ENCODE data around the gene ERICH4.

The ERICH4 gene

GRCh38 chr19:41426116-41426841 is 16.7 kb upstream of the ERICH4 start:
- peaks cover 45 to 84% (median 57%) of the 10 kb centered on the region in 11 experiments for H3K36me3 ChIP-seq
- no peaks in the 10 kb centered on the region for H3K9me3 ChIP-seq (replicated peaks in 1 of 11)
- H3K4me3 ChIP-seq, result peak overlapping the region in 7 of 10 experiments; percentile 53 to 75 (median 66); a peak in 13 of 20 replicates
- H3K27ac ChIP-seq, result peak overlapping the region in 10 of 11 experiments; percentile 74 to 89 (median 84); a peak in 19 of 22 replicates
- H3K27me3 ChIP-seq, result no peaks in the 10 kb centered on the region
- peak overlapping the region; percentile 81 to 99 (median 95); a peak in 21 of 22 replicates for H3K4me2 ChIP-seq
- H3K4me1 ChIP-seq, result peaks cover 41 to 92% (median 75%) of the 10 kb centered on the region in 10 experiments
- TF ChIP-seq Cebpa-rat (IDR thresholded peaks at IDR 0.05), result no peak
- peak overlapping the region; percentile 70 to 94 (median 77) for H3K9ac ChIP-seq
- H4K20me1 ChIP-seq, result peaks cover 0 to 20% (median 0%) of the 10 kb centered on the region in 11 experiments; a peak in 3 of 22 replicates

DNA sequence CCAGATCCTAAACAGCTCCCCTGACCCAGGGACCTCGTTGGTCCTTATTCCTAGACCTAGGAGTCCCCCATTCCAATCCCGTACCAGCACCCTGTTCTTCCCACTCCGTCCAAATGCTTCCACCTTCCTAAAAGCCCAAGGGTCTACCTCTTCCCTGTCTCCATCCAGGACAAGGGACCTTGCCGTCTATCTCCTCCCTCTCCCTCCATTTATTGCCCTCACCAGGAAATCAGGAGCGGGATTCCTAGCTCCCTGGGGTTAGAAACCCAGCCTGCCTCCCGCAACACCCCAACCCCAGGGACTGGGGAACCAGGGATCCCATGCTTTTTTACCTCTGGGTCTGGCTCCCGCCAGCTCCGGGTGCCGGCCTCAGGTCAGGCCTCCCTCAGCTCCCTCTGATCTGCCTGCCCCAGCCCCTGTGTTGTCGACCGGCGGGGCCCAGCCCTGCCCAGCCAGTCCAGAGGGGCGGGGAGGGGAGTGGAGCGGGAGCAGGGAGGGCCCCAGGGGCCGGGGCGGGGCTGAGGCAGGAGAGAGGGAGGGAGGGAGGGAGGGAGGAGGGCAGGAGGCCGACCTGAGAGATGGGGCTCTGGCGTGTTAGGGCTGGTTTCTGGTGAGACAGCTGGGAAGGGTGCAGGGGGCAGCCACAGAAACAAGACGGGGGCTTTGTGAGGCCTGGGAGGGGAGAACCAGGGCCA is 15.9 kb upstream of the ERICH4 start, which contains the start of gene B3GNT8:
B3GNT8 (minus strand) TSS at position 423 of the 695 bp plus-strand sequence. CDS start 596 bp downstream, outside the sequence.
- Histone ChIP-seq H3K9me3 (replicated peaks in 1 of 11) (no peaks in the 10 kb centered on the region), H3K27me3 (no peaks in the 10 kb centered on the region), H3K4me3 (peak within 1 kb of the TSS; percentile 44 to 75 (median 60)), H3K36me3 (peaks cover 46 to 84% (median 55%) of the 10 kb centered on the region in 11 experiments), H3K4me1 (peaks cover 43 to 92% (median 74%) of the 10 kb centered on the region in 10 experiments), H3K9ac (peak within 1 kb of the TSS; percentile 70 to 94 (median 79)), H4K20me1 (peaks cover 0 to 25% (median 0%) of the 10 kb centered on the region in 11 experiments; a peak in 6 of 22 replicates), H3K27ac (peak within 1 kb of the TSS; percentile 76 to 89 (median 84)), H3K4me2 (peak within 1 kb of the TSS; percentile 91 to 99 (median 95))
- TF ChIP-seq Cebpa-rat (IDR thresholded peaks at IDR 0.05), result no peak

DNA sequence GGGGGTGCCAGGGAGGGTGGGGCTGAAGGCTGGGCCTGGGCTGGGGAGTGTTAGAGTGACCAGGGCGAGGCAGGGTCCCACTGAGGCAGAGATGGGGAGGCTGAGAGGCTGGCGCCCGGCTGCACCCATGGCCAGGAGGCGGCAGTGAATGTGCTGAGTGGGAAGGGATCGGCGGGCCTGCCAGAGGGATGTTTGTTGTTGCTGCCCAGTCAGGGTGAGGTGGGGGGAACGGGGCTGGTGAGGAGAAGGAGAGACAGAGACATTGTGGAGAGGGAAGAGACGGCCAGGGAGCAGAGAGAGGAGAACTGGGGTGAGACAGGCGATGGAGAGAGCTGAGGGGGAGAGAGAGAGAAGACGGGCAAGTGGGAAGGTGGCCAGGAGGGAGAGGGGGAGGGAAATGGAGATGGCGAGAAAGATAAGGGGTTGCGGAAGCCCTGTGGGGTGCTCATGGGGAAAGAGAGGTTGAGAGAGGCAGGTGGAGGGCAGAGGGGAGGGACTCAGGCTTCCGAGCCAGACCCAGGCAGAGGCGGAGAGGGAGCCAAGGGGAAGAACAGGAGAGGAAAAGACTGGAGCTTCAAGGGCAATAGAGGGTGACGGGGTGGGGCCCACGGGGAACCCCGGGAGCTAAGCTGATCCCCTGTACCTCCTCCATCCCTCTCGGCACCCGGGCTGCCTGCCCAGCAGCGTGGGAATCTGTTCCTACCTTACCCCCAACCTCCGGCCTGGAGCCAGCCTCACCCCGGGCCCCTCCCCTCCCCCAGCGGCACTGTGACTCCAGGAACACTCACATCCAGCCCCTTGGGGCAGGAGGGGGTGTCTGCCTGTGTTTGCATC is 15.1 kb upstream of the ERICH4 start:
- Histone ChIP-seq H3K9ac (peak overlapping the region; percentile 70 to 87 (median 79)), H3K27me3 (no peaks in the 10 kb centered on the region), H3K27ac (peak overlapping the region; percentile 76 to 89 (median 80)), H4K20me1 (peaks cover 0 to 25% (median 0%) of the 10 kb centered on the region in 11 experiments; a peak in 6 of 22 replicates), H3K4me2 (peak overlapping the region; percentile 91 to 97 (median 95)), H3K4me3 (peak overlapping the region; percentile 44 to 75 (median 60)), H3K36me3 (peaks cover 46 to 84% (median 55%) of the 10 kb centered on the region in 11 experiments), H3K4me1 (peaks cover 43 to 86% (median 73%) of the 10 kb centered on the region in 10 experiments), H3K9me3 (replicated peaks in 1 of 11) (no peaks in the 10 kb centered on the region)
- no peak for TF ChIP-seq Cebpa-rat (IDR thresholded peaks at IDR 0.05)

DNA sequence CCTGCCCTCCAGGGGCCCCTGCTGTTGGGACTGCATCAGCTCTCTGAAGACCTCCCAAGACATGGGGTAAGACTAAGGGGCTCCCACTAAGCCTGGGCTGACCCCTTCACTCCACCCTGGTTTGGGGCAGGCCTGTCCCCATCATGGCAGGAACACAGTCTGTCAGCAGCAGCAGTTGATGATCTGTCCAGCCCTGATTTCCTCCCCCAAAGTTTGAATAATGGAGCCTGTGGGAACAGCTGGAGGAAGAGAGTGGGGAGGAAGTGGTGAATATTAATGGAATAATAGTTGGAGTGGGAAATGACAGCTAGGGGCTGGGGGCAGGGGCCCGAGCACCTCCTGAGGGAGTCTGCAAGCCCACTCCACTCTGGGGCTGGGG is 14.5 kb upstream of the ERICH4 start:
- H3K9ac ChIP-seq, result peak overlapping the region; percentile 70 to 87 (median 79); a peak in 21 of 22 replicates
- H3K4me2 ChIP-seq, result peak overlapping the region; percentile 91 to 97 (median 95)
- H3K27ac ChIP-seq, result peak overlapping the region; percentile 76 to 89 (median 80)
- peaks cover 49 to 84% (median 57%) of the 10 kb centered on the region in 11 experiments for H3K36me3 ChIP-seq
- H3K4me3 ChIP-seq, result peak overlapping the region; percentile 44 to 75 (median 60); a peak in 19 of 20 replicates
- H3K9me3 ChIP-seq (replicated peaks in 1 of 11), result no peaks in the 10 kb centered on the region
- peaks cover 43 to 82% (median 72%) of the 10 kb centered on the region in 10 experiments for H3K4me1 ChIP-seq
- no peak for TF ChIP-seq Cebpa-rat (IDR thresholded peaks at IDR 0.05)
- peaks cover 0 to 25% (median 0%) of the 10 kb centered on the region in 11 experiments; a peak in 6 of 22 replicates for H4K20me1 ChIP-seq
- no peaks in the 10 kb centered on the region for H3K27me3 ChIP-seq

GRCh38 chr19:41430922-41431321 is 12.0 kb upstream of the ERICH4 start:
- Histone ChIP-seq H3K9me3 (replicated peaks in 1 of 11) (no peaks in the 10 kb centered on the region), H4K20me1 (peaks cover 0 to 13% (median 0%) of the 10 kb centered on the region in 11 experiments; a peak in 5 of 22 replicates), H3K36me3 (peaks cover 27 to 77% (median 38%) of the 10 kb centered on the region in 11 experiments), H3K27me3 (no peaks in the 10 kb centered on the region), H3K4me3 (no peak overlapping the region), H3K9ac (peak overlapping the region; percentile 7 to 62 (median 33); a peak in 16 of 22 replicates), H3K27ac (peak overlapping the region in 9 of 11 experiments; percentile 43 to 75 (median 62); a peak in 18 of 22 replicates), H3K4me1 (peaks cover 48 to 78% (median 69%) of the 10 kb centered on the region in 10 experiments), H3K4me2 (peak overlapping the region; percentile 46 to 96 (median 65))
- no peak for TF ChIP-seq Cebpa-rat (IDR thresholded peaks at IDR 0.05)

DNA sequence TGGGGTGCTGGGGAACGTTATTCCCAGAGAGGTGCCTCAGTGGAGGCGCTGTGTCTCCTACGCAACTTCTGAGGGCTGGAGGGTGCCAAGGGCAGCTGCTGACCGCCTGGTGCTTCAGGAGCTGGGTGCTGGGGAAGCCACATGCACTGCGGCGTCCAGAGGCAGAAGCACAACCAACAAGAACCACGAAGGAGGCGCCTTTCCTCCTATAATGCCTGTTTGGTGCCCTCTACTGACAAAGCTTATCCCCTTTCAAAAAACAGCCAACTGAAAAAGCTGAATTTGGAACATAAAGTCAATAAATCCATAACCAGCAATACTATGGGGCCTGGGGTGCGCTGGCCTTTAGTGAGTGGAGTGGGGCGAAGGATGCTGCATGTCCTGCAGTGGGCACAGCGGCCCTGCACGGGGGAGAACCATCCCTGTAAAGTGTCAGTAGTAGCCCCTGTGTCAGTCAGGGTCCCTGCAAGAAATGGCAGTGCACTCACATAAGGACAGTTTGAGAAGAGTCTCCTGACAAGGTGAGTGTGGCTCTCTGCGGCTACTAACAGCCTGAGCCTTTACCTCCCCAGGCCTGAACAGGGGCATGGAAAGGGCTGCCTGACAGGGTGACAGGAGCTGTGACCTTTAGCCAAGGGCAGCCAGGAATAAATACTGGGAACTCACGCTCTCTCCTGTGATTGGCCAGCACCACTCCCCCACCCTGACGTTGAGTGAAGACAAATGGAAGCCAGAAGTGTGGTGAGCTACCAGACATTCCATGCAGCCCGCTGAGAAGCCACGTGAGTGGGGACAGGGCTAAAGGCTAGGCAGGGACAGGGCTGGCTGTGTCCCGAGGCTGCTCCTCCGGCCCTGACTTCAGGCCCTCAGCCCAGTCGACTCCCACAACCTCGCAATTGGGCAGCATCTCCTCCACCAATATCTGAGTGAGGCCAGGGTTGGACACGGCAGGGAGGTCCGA is 11.2 kb upstream of the ERICH4 start:
- Histone ChIP-seq H3K36me3 (peaks cover 29 to 77% (median 41%) of the 10 kb centered on the region in 11 experiments), H3K9me3 (replicated peaks in 1 of 11) (no peaks in the 10 kb centered on the region), H3K4me3 (no peak overlapping the region), H3K27ac (peak overlapping the region in 9 of 11 experiments; percentile 43 to 75 (median 62); a peak in 18 of 22 replicates), H3K4me2 (peak overlapping the region; percentile 46 to 96 (median 65)), H4K20me1 (peaks cover 0 to 20% (median 0%) of the 10 kb centered on the region in 11 experiments; a peak in 5 of 22 replicates), H3K9ac (peak overlapping the region; percentile 7 to 62 (median 33); a peak in 16 of 22 replicates), H3K27me3 (no peaks in the 10 kb centered on the region), H3K4me1 (peaks cover 46 to 70% (median 62%) of the 10 kb centered on the region in 10 experiments)
- no peak for TF ChIP-seq Cebpa-rat (IDR thresholded peaks at IDR 0.05)

DNA sequence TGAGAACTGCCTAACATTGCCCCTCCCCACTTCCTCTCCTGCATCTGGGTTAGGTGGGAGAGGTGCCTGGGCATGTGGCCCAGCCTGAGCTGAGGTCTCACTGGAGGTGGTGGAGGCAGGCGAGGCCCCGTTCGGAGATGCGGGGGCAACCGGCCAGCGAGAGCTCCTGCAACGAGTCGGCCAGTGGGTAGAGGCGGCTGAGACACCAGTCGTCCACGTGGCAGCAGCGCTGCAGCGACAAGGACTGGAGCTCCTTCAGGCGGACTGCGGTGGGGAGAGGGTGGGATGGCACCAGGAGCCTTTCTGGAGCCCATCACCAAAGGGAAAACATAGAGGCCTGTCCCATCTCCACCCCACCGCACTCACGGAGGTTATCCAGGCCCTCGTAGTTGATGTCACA is 9.8 kb upstream of the ERICH4 start:
- no peak for TF ChIP-seq Cebpa-rat (IDR thresholded peaks at IDR 0.05)
- Histone ChIP-seq H3K4me3 (no peak overlapping the region), H3K4me1 (peaks cover 33 to 67% (median 52%) of the 10 kb centered on the region in 10 experiments), H3K9ac (peak overlapping the region in 2 of 11 experiments; percentile 13 to 18; a peak in 2 of 22 replicates), H4K20me1 (peaks cover 0 to 21% (median 0%) of the 10 kb centered on the region in 11 experiments; a peak in 5 of 22 replicates), H3K9me3 (replicated peaks in 1 of 11) (no peaks in the 10 kb centered on the region), H3K27me3 (no peaks in the 10 kb centered on the region), H3K27ac (0 out of 22 replicates have a peak overlapping the region, but pooled peaks of 1 of the 11 experiments have one; percentile 18), H3K36me3 (peaks cover 38 to 89% (median 52%) of the 10 kb centered on the region in 11 experiments), H3K4me2 (no peak overlapping the region)
